Cardiac muscle cell (in vitro differentiated cells and primary cell): Measurements from ENCODE around the gene TRAF2. TPM values are rescaled to one million over a fixed set of nuclear protein-coding genes. Genes with fewer than 3 reads are reported as not detected.

Source experiments
- DNase-seq, 2 donors: peaks; one replicate each; pipeline versions ENCODE4 v3.0.0 to v3.0.0-alpha.2; 2010 to 2017; ENCODE audit warnings: low read depth in 1 of 2, low spot score in 1 of 2
- H3K27ac ChIP-seq: fragments of 200-600 bp; sonication (generic); 2 replicates; pipeline ENCODE4 v1.5.1; 2016
- H3K27me3 ChIP-seq: fragments of 200-600 bp; sonication (generic); 2 replicates; pipeline ENCODE4 v1.6.0; 2016; ENCODE audit warnings: control low read depth
- H3K36me3 ChIP-seq: fragments of 200-600 bp; sonication (generic); 2 replicates; pipeline ENCODE4 v1.5.1; 2016; ENCODE audit warnings: control low read depth
- H3K4me1 ChIP-seq: fragments of 200-600 bp; sonication (generic); 2 replicates; pipeline ENCODE4 v1.8.1; 2017; ENCODE audit warnings: low read depth, mild to moderate bottlenecking, mixed run types
- H3K4me3 ChIP-seq: fragments of 200-600 bp; sonication (generic); 2 replicates; pipeline ENCODE4 v1.5.1; 2016; ENCODE audit warnings: mild to moderate bottlenecking
- H3K9me3 ChIP-seq: fragments of 200-600 bp; sonication (generic); 2 replicates; pipeline ENCODE4 v1.5.1; 2017; ENCODE audit warnings: low read depth, mild to moderate bottlenecking, control low read depth
- CTCF ChIP-seq: IDR thresholded peaks from 2 replicates; pipeline ENCODE4 v1.5.1; 2012; ENCODE audit warnings: low read depth, mild to moderate bottlenecking, low read length
- polyA plus RNA-seq: library from polyadenylated mRNA; unstranded; fragments of >200 nt; fragmentation: Nextera tagmentation; extraction: Ambion mirVana; gene quantifications from 2 replicates; pipeline ENCODE4 v1.2.1, GENCODE V29; 2016
- total RNA-seq: library from RNA; depleted of rRNA; stranded (reverse); fragments of >200 nt; gene quantifications from 2 replicates; pipeline ENCODE4 v1.2.3, GENCODE V29; 2016

The TRAF2 gene
- total and polyA plus RNA-seq, 2 experiments from 2014 or later: 25.6 to 37.2 TPM

DNA sequence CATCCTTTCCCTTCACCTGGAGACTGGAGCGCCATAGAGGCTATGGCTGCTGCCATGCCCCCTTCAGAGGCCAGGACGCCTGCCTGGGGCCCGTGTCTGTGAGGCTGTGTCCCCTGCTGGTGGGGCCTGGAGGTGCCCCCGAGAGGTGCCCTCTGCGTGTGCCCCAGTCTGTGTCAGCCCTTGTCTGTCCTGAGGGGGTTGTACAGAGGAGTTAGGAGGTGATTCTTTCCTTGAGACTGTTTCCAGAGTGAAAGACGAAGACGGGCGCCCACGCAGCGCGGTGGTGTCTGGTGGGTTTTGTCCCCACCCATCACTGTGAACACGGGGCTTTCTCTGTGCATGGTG, 24.6 kb downstream of the TRAF2 start:
- no peaks in the 10 kb centered on the region for H3K9me3 ChIP-seq
- DNase-seq: no peak
- H3K4me3 ChIP-seq: no peak overlapping the region
- H3K4me1 ChIP-seq: no peaks in the 10 kb centered on the region
- H3K27me3 ChIP-seq: no peaks in the 10 kb centered on the region
- TF ChIP-seq CTCF: no peak
- peaks cover 7% of the 10 kb centered on the region for H3K36me3 ChIP-seq
- H3K27ac ChIP-seq: no peak overlapping the region

DNA sequence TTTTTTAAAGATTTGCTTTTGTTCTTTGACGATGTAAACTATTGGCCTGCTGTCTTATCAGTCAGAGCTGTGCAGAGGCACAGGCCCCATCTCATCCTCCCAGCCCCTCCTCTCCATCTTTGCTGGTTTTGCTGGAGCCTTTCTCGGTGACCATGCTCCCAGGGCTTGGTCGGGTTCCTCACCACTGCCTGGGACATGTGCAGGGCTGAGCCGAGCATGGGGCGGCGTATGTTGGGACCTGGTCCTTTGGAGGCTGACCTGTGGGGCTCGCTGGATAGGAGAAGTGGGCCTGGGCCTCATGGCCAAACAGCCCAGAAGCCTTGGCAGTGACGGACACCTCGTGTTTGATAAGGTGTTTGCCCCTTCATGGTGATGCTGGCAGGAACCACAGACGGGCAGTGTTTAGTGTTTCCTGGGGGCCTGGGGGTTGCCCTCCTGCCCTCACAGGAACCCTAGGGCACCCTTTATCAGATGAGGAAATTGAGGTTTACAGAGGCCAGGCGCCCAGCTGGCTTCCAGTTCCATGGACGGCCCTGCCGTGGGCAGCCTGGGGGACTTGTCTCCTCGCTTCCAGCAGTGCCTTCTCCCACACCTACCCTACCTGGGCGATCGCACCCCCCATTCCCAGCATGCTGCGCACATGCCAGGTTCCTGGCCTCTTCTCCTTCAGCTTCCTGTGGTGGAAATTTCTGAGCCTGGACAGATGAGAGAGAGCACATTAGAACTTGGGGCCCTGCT, 27.6 kb downstream of the TRAF2 start:
- Histone ChIP-seq H3K4me1 (no peaks in the 10 kb centered on the region), H3K4me3 (no peak overlapping the region), H3K9me3 (no peaks in the 10 kb centered on the region), H3K27ac (no peak overlapping the region), H3K36me3 (peaks cover 2% of the 10 kb centered on the region), H3K27me3 (no peaks in the 10 kb centered on the region)
- no peak for DNase-seq
- TF ChIP-seq CTCF: no peak

DNA sequence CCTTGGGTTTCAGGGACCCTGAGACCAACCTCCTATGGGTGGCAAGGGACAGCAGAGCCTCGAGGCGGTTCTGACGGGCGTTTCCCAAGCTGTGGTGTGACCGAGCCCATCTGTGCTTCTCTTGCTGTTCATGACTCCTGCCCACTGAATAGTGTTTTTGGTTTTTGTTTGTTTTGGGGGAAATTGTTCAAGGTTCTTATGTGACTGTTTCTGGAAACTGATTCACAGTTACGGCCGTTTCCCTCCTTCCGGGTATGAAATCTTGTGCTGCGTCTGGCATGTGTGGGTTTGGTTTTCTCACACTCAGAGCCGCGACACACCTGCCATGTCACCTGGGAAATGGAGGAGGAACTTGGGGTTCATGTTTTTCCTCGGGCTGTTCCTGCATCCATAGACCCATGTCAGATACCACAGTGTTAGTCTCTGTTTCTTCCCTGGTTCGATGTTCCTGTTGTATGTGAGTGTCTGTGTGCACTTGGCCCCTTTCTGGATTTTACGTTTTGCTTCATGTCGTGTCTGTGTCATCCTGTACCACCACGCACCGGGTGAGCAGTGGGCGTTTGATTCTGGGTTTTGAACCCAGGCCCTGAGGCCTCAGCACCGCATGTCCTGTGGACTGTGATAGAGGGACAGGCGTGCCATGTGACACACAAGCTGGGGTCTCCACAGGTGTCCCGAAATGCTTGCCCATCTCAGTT, 29.5 kb downstream of the TRAF2 start:
- no peaks in the 10 kb centered on the region for H3K9me3 ChIP-seq
- no peak overlapping the region for H3K27ac ChIP-seq
- H3K27me3 ChIP-seq: no peaks in the 10 kb centered on the region
- no peak for DNase-seq
- H3K36me3 ChIP-seq: peaks cover 6% of the 10 kb centered on the region
- no peak for TF ChIP-seq CTCF
- H3K4me1 ChIP-seq: no peaks in the 10 kb centered on the region
- H3K4me3 ChIP-seq: no peak overlapping the region

- Histone ChIP-seq H3K36me3 (peaks cover 11% of the 10 kb centered on the region), H3K4me3 (no peak overlapping the region), H3K4me1 (peaks cover 3% of the 10 kb centered on the region), H3K27me3 (no peaks in the 10 kb centered on the region), H3K9me3 (no peaks in the 10 kb centered on the region), H3K27ac (no peak overlapping the region)
- no peak for DNase-seq
- TF ChIP-seq CTCF: no peak
Observed at GRCh38 chr9:136916330-136917184, 30.2 kb downstream of the TRAF2 start.

DNA sequence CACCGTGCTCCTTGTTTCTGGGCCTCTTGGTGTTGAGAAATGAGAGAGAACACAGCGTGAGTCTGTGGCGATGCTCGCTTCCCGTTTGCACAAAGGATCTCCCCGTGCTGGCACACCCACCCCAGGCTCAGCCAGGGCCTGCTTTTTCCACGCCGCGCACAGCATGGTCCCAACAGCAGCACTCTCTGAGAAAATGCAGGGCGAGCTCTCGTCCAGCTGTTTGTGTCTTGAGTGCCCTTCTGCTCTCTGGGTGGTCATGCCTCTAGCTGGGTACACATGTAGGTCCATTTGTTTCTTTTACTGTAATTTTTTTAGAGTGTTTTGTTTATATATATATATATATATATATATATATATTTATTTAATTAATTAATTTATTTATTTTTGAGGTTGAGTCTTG, 31.6 kb downstream of the TRAF2 start:
- Histone ChIP-seq H3K36me3 (peaks cover 11% of the 10 kb centered on the region), H3K27ac (no peak overlapping the region), H3K4me3 (no peak overlapping the region), H3K4me1 (peaks cover 12% of the 10 kb centered on the region), H3K27me3 (no peaks in the 10 kb centered on the region), H3K9me3 (no peaks in the 10 kb centered on the region)
- DNase-seq: no peak
- TF ChIP-seq CTCF: no peak
